ENCODE data around the gene ASTN2.

DNA sequence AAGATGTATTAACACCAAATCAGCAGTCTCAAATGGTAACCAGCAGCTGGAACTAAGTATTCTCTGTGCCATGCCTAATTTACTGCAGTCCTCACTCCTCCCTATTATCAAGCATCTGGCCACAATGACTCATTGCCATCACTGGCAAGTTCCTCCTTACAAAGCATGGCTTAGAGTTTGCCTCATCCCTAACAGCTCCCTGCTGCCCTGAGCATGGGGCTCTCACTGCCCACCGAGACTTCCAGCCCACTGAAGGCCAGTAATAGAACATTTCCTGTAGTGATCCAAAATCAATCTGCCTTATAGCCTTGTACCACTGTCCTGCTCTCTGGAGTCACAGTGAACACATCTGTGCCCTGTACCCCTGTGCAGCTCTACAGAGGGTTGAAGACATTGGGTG is 939.7 kb downstream of the ASTN2 start:
- TF ChIP-seq GATA2 (IDR thresholded peaks at IDR 0.05; ENCODE audit: insufficient read depth, insufficient read length, low read depth, low read length) (no peak), EZH2 (IDR thresholded peaks at IDR 0.05; ENCODE audit: borderline replicate concordance, low read depth, low read length, severe bottlenecking) (no peak), JUN (IDR thresholded peaks at IDR 0.05; ENCODE audit: borderline replicate concordance, insufficient read depth, insufficient read length, low read depth) (no peak), POLR2A (IDR thresholded peaks at IDR 0.05; ENCODE audit: low read depth, low read length) (no peak), MYC (IDR thresholded peaks at IDR 0.05; ENCODE audit: low read depth, low read length) (no peak), POLR2AphosphoS5 (IDR thresholded peaks at IDR 0.05; ENCODE audit: insufficient read depth, low read depth, low read length) (no peak)
- TF ChIP-seq, protein P1, sequence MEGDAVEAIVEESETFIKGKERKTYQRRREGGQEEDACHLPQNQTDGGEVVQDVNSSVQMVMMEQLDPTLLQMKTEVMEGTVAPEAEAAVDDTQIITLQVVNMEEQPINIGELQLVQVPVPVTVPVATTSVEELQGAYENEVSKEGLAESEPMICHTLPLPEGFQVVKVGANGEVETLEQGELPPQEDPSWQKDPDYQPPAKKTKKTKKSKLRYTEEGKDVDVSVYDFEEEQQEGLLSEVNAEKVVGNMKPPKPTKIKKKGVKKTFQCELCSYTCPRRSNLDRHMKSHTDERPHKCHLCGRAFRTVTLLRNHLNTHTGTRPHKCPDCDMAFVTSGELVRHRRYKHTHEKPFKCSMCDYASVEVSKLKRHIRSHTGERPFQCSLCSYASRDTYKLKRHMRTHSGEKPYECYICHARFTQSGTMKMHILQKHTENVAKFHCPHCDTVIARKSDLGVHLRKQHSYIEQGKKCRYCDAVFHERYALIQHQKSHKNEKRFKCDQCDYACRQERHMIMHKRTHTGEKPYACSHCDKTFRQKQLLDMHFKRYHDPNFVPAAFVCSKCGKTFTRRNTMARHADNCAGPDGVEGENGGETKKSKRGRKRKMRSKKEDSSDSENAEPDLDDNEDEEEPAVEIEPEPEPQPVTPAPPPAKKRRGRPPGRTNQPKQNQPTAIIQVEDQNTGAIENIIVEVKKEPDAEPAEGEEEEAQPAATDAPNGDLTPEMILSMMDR (IDR thresholded peaks at IDR 0.05; ENCODE audit: extremely low read depth in 1 of 2, insufficient read depth in 1 of 2, low read depth in 1 of 2, low read length in 2 of 2) = no peak

Measured in endothelial cell of umbilical vein (primary cell).